T-helper 1 cell treated with Interleukin-12 subunit alpha and Interleukin-12 subunit beta and Interleukin-4 antibody, amounts not matched to agents 30 μg/mL and 1 μg/mL, for 36 hours (primary cell): Measurements from ENCODE around the gene ITGA3.
A peak's percentile ranks its signal among the peaks of the same experiment; 100 is the strongest.

Experiments used
- H3K27ac Mint-ChIP-seq: one replicate; pipeline ENCODE4 v1.8.0; 2021; ENCODE audit warnings: mild to moderate bottlenecking, mixed read lengths
- H3K27me3 Mint-ChIP-seq: one replicate; pipeline ENCODE4 v1.8.0; 2021; ENCODE audit warnings: low read depth, mixed read lengths
- H3K36me3 Mint-ChIP-seq: one replicate; pipeline ENCODE4 v1.8.0; 2021; ENCODE audit warnings: low read depth, mixed read lengths
- H3K4me1 Mint-ChIP-seq: one replicate; pipeline ENCODE4 v1.8.0; 2021; ENCODE audit warnings: low read depth, mixed read lengths
- H3K4me3 Mint-ChIP-seq: one replicate; pipeline ENCODE4 v1.8.0; 2021; ENCODE audit warnings: mild to moderate bottlenecking, moderate library complexity, mixed read lengths
- H3K9me3 Mint-ChIP-seq: one replicate; pipeline ENCODE4 v1.8.0; 2021; ENCODE audit warnings: mixed read lengths

The ITGA3 gene

GRCh38 chr17:50080096-50080480, 24.2 kb downstream of the ITGA3 start:
- Mint-ChIP-seq H3K27me3 (no peaks in the 10 kb centered on the region), H3K36me3 (peaks cover 14% of the 10 kb centered on the region), H3K9me3 (no peaks in the 10 kb centered on the region), H3K27ac (no peak overlapping the region), H3K4me3 (no peak overlapping the region), H3K4me1 (no peaks in the 10 kb centered on the region)

DNA sequence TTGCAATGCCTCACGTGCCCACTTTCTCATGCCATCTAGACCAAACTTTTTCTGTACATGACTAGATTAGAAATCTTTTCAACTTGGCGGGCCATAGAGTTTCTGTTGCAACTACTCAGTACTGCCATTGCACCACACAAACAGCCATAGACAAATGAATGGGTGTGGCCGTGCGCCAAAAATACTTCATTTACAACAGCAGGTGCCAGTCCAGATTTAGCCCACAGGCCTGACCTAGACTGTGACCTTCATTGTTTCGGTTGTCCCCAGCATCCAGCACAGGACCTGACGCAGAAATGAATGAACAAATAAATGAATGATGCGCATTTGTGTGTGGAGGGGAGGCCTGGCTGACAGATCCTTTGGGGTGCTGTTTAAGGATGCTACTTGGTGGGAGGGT, 24.9 kb downstream of the ITGA3 start:
- no peaks in the 10 kb centered on the region for H3K9me3 Mint-ChIP-seq
- no peak overlapping the region for H3K4me3 Mint-ChIP-seq
- H3K4me1 Mint-ChIP-seq = no peaks in the 10 kb centered on the region
- H3K27ac Mint-ChIP-seq = no peak overlapping the region
- H3K36me3 Mint-ChIP-seq = peaks cover 14% of the 10 kb centered on the region
- H3K27me3 Mint-ChIP-seq = no peaks in the 10 kb centered on the region

- Mint-ChIP-seq H3K9me3 (no peaks in the 10 kb centered on the region), H3K27ac (no peak overlapping the region), H3K4me3 (no peak overlapping the region), H3K27me3 (no peaks in the 10 kb centered on the region), H3K36me3 (peaks cover 14% of the 10 kb centered on the region), H3K4me1 (no peaks in the 10 kb centered on the region)
Observed at GRCh38 chr17:50081757-50082156, 25.8 kb downstream of the ITGA3 start.

DNA sequence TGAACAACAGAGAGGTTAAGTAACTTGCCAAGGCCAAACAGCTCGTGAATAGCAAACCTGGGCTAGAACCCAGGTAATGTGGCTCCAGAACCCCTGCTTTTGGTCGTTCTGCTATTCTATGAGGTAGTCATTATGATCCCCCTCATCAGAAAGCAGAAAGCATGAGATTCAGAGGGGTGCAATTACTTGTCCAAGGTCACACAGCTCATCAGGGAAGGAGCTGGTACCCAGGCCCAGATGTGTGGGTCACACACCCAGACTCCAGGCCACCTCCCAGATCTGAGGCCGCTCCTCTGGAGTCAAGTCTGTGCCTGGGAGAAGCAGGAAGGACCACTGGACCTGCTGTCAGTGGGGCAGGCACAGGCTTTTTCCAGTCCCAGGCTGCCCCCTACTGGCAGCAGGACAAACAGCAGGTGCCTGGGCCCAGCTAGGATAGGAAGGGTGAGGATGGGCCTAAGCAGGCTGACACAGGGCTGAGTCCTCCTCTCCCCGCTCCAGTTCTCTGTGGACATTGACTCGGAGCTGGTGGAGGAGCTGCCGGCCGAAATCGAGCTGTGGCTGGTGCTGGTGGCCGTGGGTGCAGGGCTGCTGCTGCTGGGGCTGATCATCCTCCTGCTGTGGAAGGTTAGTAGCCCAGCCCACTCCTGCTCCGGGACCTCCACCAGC, 31.5 kb downstream of the ITGA3 start:
- peaks cover 1% of the 10 kb centered on the region for H3K36me3 Mint-ChIP-seq
- H3K4me3 Mint-ChIP-seq = no peak overlapping the region
- H3K4me1 Mint-ChIP-seq = no peaks in the 10 kb centered on the region
- H3K27ac Mint-ChIP-seq = no peak overlapping the region
- no peaks in the 10 kb centered on the region for H3K9me3 Mint-ChIP-seq
- no peaks in the 10 kb centered on the region for H3K27me3 Mint-ChIP-seq

- Mint-ChIP-seq H3K4me3 (no peak overlapping the region), H3K27ac (no peak overlapping the region), H3K36me3 (peaks cover 1% of the 10 kb centered on the region), H3K9me3 (no peaks in the 10 kb centered on the region), H3K27me3 (no peaks in the 10 kb centered on the region), H3K4me1 (no peaks in the 10 kb centered on the region)
Observed at GRCh38 chr17:50087912-50088405, 32.0 kb downstream of the ITGA3 start.

- H3K27me3 Mint-ChIP-seq = no peaks in the 10 kb centered on the region
- H3K4me1 Mint-ChIP-seq = peaks cover 2% of the 10 kb centered on the region
- peaks cover 1% of the 10 kb centered on the region for H3K36me3 Mint-ChIP-seq
Observed at GRCh38 chr17:50088952-50089825, 33.3 kb downstream of the ITGA3 start.

DNA sequence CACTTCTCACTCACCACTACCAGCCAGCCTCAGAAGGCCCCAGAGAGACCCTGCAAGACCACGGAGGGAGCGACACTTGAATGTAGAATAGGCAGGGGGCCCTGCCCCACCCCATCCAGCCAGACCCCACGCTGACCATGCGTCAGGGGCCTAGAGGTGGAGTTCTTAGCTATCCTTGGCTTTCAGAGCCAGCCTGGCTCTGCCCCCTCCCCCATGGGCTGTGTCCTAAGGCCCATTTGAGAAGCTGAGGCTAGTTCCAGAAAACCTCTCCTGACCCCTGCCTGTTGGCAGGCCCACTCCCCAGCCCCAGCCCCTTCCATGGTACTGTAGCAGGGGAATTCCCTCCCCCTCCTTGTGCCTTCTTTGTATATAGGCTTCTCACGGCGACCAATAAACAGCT, 34.2 kb downstream of the ITGA3 start:
- peaks cover 9% of the 10 kb centered on the region for H3K4me1 Mint-ChIP-seq
- H3K27me3 Mint-ChIP-seq = no peaks in the 10 kb centered on the region
- H3K9me3 Mint-ChIP-seq = no peaks in the 10 kb centered on the region
- H3K27ac Mint-ChIP-seq = no peak overlapping the region
- H3K36me3 Mint-ChIP-seq = no peaks in the 10 kb centered on the region
- no peak overlapping the region for H3K4me3 Mint-ChIP-seq

More at GRCh38 chr17:50088952-50089825, 33.3 kb downstream of the ITGA3 start:
- Mint-ChIP-seq H3K27ac (no peak overlapping the region), H3K9me3 (no peaks in the 10 kb centered on the region), H3K4me3 (no peak overlapping the region)

DNA sequence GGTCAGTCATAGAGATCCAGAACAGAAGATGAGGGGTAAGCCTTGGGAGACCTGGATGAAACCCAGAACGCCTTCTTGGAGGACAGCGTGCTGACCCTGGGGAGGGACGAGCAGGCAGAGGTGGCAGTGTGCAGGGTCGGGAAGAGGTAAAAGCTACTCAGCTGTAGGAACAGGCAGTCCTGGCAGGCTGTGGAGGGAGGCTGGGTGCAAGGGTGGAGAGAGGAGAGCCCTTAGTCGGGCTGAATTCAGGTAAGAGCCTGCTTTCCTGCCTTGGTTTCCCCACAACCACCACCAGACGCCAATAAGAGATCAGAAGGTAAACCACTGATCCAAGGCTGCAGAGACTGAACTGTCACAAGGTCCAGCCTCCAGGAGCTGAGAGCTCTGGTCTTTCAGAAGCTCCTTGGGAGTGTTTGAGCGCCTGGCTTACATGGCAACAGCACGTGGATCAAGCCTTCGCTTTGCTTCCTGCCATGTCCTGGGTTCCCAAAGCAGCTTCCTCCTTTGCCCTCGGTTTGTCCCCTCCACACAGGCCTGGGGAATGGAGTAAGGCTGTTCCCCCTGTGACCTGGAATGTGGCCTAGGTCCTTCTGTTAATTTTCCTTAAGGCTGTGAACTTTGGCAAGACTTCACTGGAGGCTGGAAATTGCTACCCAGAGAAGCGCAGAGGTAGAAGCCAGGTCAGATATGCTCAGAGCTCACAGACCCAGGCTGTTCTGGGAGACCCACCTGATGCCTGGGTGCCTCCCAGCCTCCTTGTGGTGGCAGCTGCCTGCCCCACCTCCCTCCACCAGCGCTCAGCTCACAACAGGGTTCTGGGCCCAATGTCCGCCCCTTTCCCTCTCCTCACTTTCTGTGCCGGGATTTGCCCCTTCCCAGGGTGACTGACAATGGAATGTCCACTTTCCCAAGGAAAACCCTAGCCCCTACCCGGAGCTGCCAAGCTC, 35.3 kb downstream of the ITGA3 start:
- no peaks in the 10 kb centered on the region for H3K36me3 Mint-ChIP-seq
- H3K27ac Mint-ChIP-seq = no peak overlapping the region
- H3K4me3 Mint-ChIP-seq = no peak overlapping the region
- H3K9me3 Mint-ChIP-seq = no peaks in the 10 kb centered on the region
- H3K27me3 Mint-ChIP-seq = no peaks in the 10 kb centered on the region
- peaks cover 16% of the 10 kb centered on the region for H3K4me1 Mint-ChIP-seq

GRCh38 chr17:50091918-50092285, 36.0 kb downstream of the ITGA3 start:
- H3K27ac Mint-ChIP-seq = no peak overlapping the region
- peaks cover 16% of the 10 kb centered on the region for H3K4me1 Mint-ChIP-seq
- H3K9me3 Mint-ChIP-seq = no peaks in the 10 kb centered on the region
- no peaks in the 10 kb centered on the region for H3K36me3 Mint-ChIP-seq
- no peaks in the 10 kb centered on the region for H3K27me3 Mint-ChIP-seq
- no peak overlapping the region for H3K4me3 Mint-ChIP-seq

GRCh38 chr17:50093246-50093645, 37.3 kb downstream of the ITGA3 start:
- Mint-ChIP-seq H3K27ac (peak overlapping the region; percentile 24), H3K27me3 (no peaks in the 10 kb centered on the region), H3K9me3 (no peaks in the 10 kb centered on the region), H3K4me1 (peaks cover 16% of the 10 kb centered on the region), H3K36me3 (no peaks in the 10 kb centered on the region), H3K4me3 (no peak overlapping the region)

- H3K27me3 Mint-ChIP-seq = no peaks in the 10 kb centered on the region
- H3K9me3 Mint-ChIP-seq = no peaks in the 10 kb centered on the region
- no peak overlapping the region for H3K4me3 Mint-ChIP-seq
- peaks cover 16% of the 10 kb centered on the region for H3K4me1 Mint-ChIP-seq
- H3K36me3 Mint-ChIP-seq = peaks cover 2% of the 10 kb centered on the region
- no peak overlapping the region for H3K27ac Mint-ChIP-seq
Observed at GRCh38 chr17:50093807-50094206, 37.9 kb downstream of the ITGA3 start.

DNA sequence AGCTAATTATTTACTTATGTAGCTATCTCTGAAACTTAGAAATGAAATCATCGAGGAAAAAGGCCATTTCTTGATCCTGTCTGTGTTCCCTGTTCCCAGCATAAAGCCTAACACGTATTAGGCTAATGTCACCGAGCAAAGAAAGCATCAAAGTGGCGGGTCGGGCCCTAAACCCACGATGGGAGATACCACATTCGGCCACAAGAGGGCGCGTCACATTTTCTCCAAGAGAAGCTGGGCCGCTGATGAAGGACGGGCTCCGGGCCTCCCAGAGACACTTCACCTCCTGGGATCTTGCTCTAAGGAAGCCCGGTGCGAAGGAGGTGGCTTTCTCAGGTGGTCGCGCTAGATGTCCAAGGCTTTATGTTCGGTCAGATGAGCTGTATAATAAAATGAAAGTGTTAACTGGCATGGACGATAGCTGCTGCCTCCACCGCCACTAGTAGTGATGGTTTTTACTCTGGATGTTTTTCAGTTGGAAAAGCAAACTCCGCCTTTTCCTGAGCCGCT, 38.4 kb downstream of the ITGA3 start:
- Mint-ChIP-seq H3K9me3 (no peaks in the 10 kb centered on the region), H3K4me1 (peaks cover 16% of the 10 kb centered on the region), H3K27ac (peak overlapping the region; percentile 91), H3K27me3 (no peaks in the 10 kb centered on the region), H3K36me3 (peaks cover 2% of the 10 kb centered on the region), H3K4me3 (peak overlapping the region; percentile 95)

- Mint-ChIP-seq H3K9me3 (no peaks in the 10 kb centered on the region), H3K27ac (peak within 1 kb of the TSS; percentile 91), H3K4me3 (peak within 1 kb of the TSS; percentile 95), H3K36me3 (peaks cover 4% of the 10 kb centered on the region), H3K4me1 (peaks cover 16% of the 10 kb centered on the region), H3K27me3 (no peaks in the 10 kb centered on the region)
Observed at GRCh38 chr17:50094753-50095619, 39.1 kb downstream of the ITGA3 start, which contains the start of gene PDK2. TSS of gene PDK2 (plus strand) at chr17:50095351. CDS start at chr17:50095436, 85 bp downstream.
